HepG2 (cell line): ENCODE results near the gene SLC22A31. TPM values are rescaled to one million over a fixed set of nuclear protein-coding genes. Genes with fewer than 3 reads are reported as not detected.

Source experiments
- ATAC-seq: fragments of 200-7000 bp; cut with Tn5 transposase; 3 replicates; pipeline ENCODE4 v1.9.1; 2020; ENCODE audit warnings: mild to moderate bottlenecking, moderate library complexity
- BruUV-seq: library from RNA; stranded (reverse); fragments of 400-500 nt; replicated peaks from 2 replicates; lab custom pipeline; 2021; lab: Mats Ljungman, UMichigan
- CTCF ChIA-PET: fragments of 300-600 bp; formaldehyde crosslinking; extraction: SDS; loops from one replicate; lab custom pipeline; 2021; ENCODE audit warnings: low total read pairs, inconsistent platforms, low intra/inter-chr PET ratio; lab: Yijun Ruan, JAX
- POLR2A ChIA-PET: fragments of 350-600 bp; sonication (Branson Sonifier 250); formaldehyde crosslinking; loops from one replicate; lab custom pipeline; 2020; ENCODE audit warnings: antibody characterized with exemption, inconsistent platforms; lab: Yijun Ruan, JAX
- DNase-seq: peaks from one replicate; pipeline ENCODE4 v3.0.0-alpha.2; 2015; ENCODE audit warnings: low spot score
- FAIRE-seq: peaks from 3 replicates; lab custom pipeline; 2011; peaks lifted over from hg19 to GRCh38; lab: Jason Lieb, UNC
- H2AFZ ChIP-seq: one replicate; pipeline ENCODE4 v1.6.1; 2011; ENCODE audit warnings: low read length, inconsistent platforms
- H3K27ac ChIP-seq: fragments of 300-600 bp; 3 replicates; pipeline ENCODE4 v1.8.0; 2011; ENCODE audit warnings: mixed run types, mild to moderate bottlenecking, mixed read lengths, low read length, inconsistent platforms; ENCODE audit not compliant: insufficient read depth; ENCODE audit errors: extremely low read length
- H3K27me3 ChIP-seq, 2 experiments: fragments of 200-600 bp in 1 of 2; 2 replicates in 1 of 2; 3 replicates in 1 of 2; pipeline versions ENCODE4 v1.6.0 to v1.8.0; 2011; ENCODE audit warnings: low read length in 2 of 2, mild to moderate bottlenecking in 2 of 2, moderate library complexity in 2 of 2, inconsistent platforms in 1 of 2; ENCODE audit not compliant: insufficient read depth in 2 of 2, control insufficient read depth in 1 of 2
- H3K36me3 ChIP-seq, 2 experiments: fragments of 200-600 bp in 1 of 2; replicated peaks in 1 of 2; 2 replicates in 1 of 2; 3 replicates in 1 of 2; pipeline versions ENCODE4 v1.5.1 to v1.8.0; 2011; ENCODE audit warnings: low read length in 2 of 2, inconsistent platforms in 1 of 2; ENCODE audit not compliant: insufficient read depth in 2 of 2, control insufficient read depth in 1 of 2
- H3K4me1 ChIP-seq: 2 replicates; pipeline ENCODE4 v1.5.1; 2012; ENCODE audit warnings: low read length, inconsistent platforms; ENCODE audit not compliant: insufficient read depth
- H3K4me2 ChIP-seq: 2 replicates; pipeline ENCODE4 v1.6.0; 2011; ENCODE audit warnings: low read depth, low read length, inconsistent platforms
- H3K4me3 ChIP-seq, 3 experiments: fragments of 200-600 bp in 1 of 3; sonication (generic), shearing (Covaris generic) in 1 of 3; replicated peaks in 1 of 3; 2 replicates each; pipeline ENCODE4 v1.5.1; 2011 to 2016; ENCODE audit warnings: low read length in 3 of 3, inconsistent platforms in 2 of 3, low read depth in 2 of 3, mild to moderate bottlenecking in 2 of 3, control low read depth in 1 of 3, mixed read lengths in 1 of 3; ENCODE audit not compliant: insufficient read depth in 1 of 3
- H3K79me2 ChIP-seq: one replicate; pipeline ENCODE4 v1.6.1; 2011; ENCODE audit warnings: low read length, inconsistent platforms; ENCODE audit not compliant: insufficient read depth
- H3K9ac ChIP-seq: 2 replicates; pipeline ENCODE4 v1.6.0; 2011; ENCODE audit warnings: mild to moderate bottlenecking, low read depth, low read length, inconsistent platforms; ENCODE audit not compliant: insufficient read depth
- H3K9me3 ChIP-seq: 2 replicates; pipeline ENCODE4 v1.5.1; 2012; ENCODE audit warnings: mild to moderate bottlenecking, low read length
- H4K20me1 ChIP-seq: 2 replicates; pipeline ENCODE4 v1.6.0; 2011; ENCODE audit warnings: inconsistent platforms, mild to moderate bottlenecking, low read length, moderate library complexity; ENCODE audit not compliant: insufficient read depth
- ASH2L ChIP-seq: fragments of 300-600, 200-600 bp; sonication (generic); IDR thresholded peaks from 2 replicates; pipeline ENCODE4 v1.7.0; 2017; ENCODE audit warnings: low read depth, mild to moderate bottlenecking, moderate library complexity, mixed read lengths, low read length; ENCODE audit not compliant: insufficient read length
- KDM5B ChIP-seq: sonication (generic); formaldehyde crosslinking; IDR thresholded peaks from 2 replicates; pipeline ENCODE4 v1.4.0; 2020; ENCODE audit warnings: missing genetic modification reagents, mild to moderate bottlenecking, borderline replicate concordance
- LCORL ChIP-seq, 2 experiments: fragments of 450-650 bp in 1 of 2; sonication (generic) in 1 of 2; formaldehyde crosslinking in 1 of 2; IDR thresholded peaks; 2 replicates each; pipeline versions ENCODE4 v1.5.0 to v1.6.1; 2017 to 2020; ENCODE audit warnings: antibody characterized with exemption in 1 of 2, missing genetic modification reagents in 1 of 2
- NFKB2 ChIP-seq: sonication (generic); formaldehyde crosslinking; IDR thresholded peaks from 2 replicates; pipeline ENCODE4 v1.4.0; 2020; ENCODE audit warnings: missing genetic modification reagents, borderline replicate concordance
- PRPF4 ChIP-seq: fragments of 200-400 bp; formaldehyde crosslinking; IDR thresholded peaks from 2 replicates; pipeline ENCODE4 v1.6.1; 2016; ENCODE audit warnings: low read length, low read depth; ENCODE audit not compliant: poor library complexity, severe bottlenecking
- SAFB2 ChIP-seq: sonication (generic); formaldehyde crosslinking; IDR thresholded peaks from 2 replicates; pipeline ENCODE4 v1.5.1; 2020; ENCODE audit warnings: missing genetic modification reagents, low read depth, mild to moderate bottlenecking, borderline replicate concordance
- ZBTB38 ChIP-seq: sonication (generic); formaldehyde crosslinking; IDR thresholded peaks from 2 replicates; pipeline ENCODE4 v1.5.1; 2020; ENCODE audit warnings: mild to moderate bottlenecking, missing genetic modification reagents
- ZC3H13 ChIP-seq: sonication (generic); formaldehyde crosslinking; IDR thresholded peaks from 2 replicates; pipeline ENCODE4 v1.8.1; 2023; ENCODE audit warnings: mild to moderate bottlenecking, missing genetic modification reagents, moderate library complexity
- ZFP90 ChIP-seq: sonication (generic); formaldehyde crosslinking; IDR thresholded peaks from 2 replicates; pipeline ENCODE4 v1.8.0; 2022; ENCODE audit warnings: missing genetic modification reagents, mild to moderate bottlenecking, inconsistent platforms, borderline replicate concordance
- ZNF207 ChIP-seq: fragments of 450-650 bp; IDR thresholded peaks from 2 replicates; pipeline ENCODE4 v1.6.1; 2016; ENCODE audit warnings: antibody characterized with exemption, borderline replicate concordance
- ZNF598 ChIP-seq: sonication (generic); formaldehyde crosslinking; IDR thresholded peaks from 2 replicates; pipeline ENCODE4 v1.5.1; 2020; ENCODE audit warnings: mild to moderate bottlenecking, missing genetic modification reagents, borderline replicate concordance
- WGBS: methylation state at CpG from one replicate; pipeline ENCODE4 v1.1.6; 2017; ENCODE audit warnings: low lambda C conversion rate; 5-methylcytosine and 5-hydroxymethylcytosine counted together
- in situ Hi-C: cut with HindIII; loops from 2 replicates; pipeline ENCODE4 v1.10.0; 2017; ENCODE audit warnings: low pct_unique_long_range_greater_than_20kb; ENCODE audit not compliant: extremely low pct_ligation_motif_present
- intact Hi-C: fragments of 100-400 bp; cut with micrococcal nuclease; formaldehyde crosslinking; loops from one replicate; pipeline ENCODE4 v1.10.0; 2022; ENCODE audit not compliant: unreplicated experiment
- polyA plus RNA-seq, 8 experiments: library from polyadenylated mRNA; depleted of rRNA in 3 of 8; stranded (reverse) in 7 of 8; unstranded in 1 of 8; fragments of >200 nt; fragmentation: Illumina TruSeq in 4 of 8; extraction: Trizol in 4 of 8; gene quantifications; 2 replicates each; pipeline versions ENCODE4 v1.2.1 to v1.2.3, GENCODE V29; 2011 to 2016; ENCODE audit warnings: low read depth in 4 of 8, missing spikeins in 1 of 8, mixed read lengths in 1 of 8; ENCODE audit not compliant: insufficient read depth in 1 of 8
- total RNA-seq, 5 experiments: library from RNA; depleted of rRNA; stranded (reverse); fragments of >200 nt; fragmentation: Illumina TruSeq; extraction: Trizol; gene quantifications; 2 replicates each; pipeline ENCODE4 v1.2.3, GENCODE V29; 2016; ENCODE audit warnings: low read depth in 1 of 5
- TF ChIP-seq, protein P1 (sequence below): sonication (generic); formaldehyde crosslinking; IDR thresholded peaks from 2 replicates; pipeline ENCODE4 v1.4.0; 2020; ENCODE audit warnings: mild to moderate bottlenecking, missing genetic modification reagents
- TF ChIP-seq, protein P2 (sequence below): sonication (generic); formaldehyde crosslinking; IDR thresholded peaks from 2 replicates; pipeline ENCODE4 v1.4.0; 2020; ENCODE audit warnings: missing genetic modification reagents
- TF ChIP-seq, protein P3 (sequence below): sonication (generic); formaldehyde crosslinking; IDR thresholded peaks from 2 replicates; pipeline ENCODE4 v1.5.0; 2020; ENCODE audit warnings: missing genetic modification reagents
- TF ChIP-seq, protein P4 (sequence below): sonication (generic); formaldehyde crosslinking; IDR thresholded peaks from 2 replicates; pipeline ENCODE4 v1.4.0; 2020; ENCODE audit warnings: missing genetic modification reagents, mild to moderate bottlenecking, borderline replicate concordance

SLC22A31 gene
- total and polyA plus RNA-seq, 2 of the 13 experiments (the other 11 are each of a cell fraction or from before 2014, with no cell fraction given): 67.3 to 83.3 TPM

DNA sequence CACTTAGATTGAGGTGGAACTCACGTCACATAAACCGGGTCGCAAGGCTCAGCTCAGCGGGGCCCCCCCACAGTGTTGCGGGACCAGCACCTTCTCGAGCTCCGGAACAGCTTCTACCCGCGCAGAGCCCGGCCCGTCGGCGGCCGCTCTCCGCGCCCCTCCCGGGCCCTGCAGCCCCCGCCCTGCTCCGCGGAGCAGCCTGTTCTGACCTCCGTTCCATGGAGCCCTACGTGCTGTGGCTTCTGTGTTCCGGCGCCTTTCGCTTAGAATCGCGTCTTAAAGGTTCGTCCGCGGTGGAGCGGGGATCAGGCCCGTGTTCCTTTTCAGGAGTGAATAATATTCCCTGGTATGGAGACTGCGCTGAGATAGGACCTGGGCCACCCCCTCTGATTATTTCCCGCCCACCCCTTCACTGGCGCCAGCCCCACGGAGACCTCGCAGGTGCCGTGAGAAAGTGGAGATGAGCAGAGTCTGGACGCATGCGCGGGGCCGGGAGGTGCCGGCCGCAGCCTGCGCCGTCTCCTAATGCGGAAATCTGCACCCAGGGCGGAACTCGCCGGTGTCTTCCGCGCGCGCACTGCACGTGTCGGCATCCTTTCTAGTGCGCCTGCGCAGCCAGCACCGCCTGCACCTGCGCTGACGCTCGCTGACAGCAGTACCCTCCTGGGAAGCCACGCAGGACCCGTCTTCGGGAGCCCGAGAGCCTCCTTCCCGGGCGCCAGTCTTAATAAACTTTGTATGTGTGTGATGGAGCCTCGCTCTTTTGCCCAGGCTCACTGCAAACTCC lies 48.1 kb upstream of the SLC22A31 start:
- CTCF ChIA-PET: no interaction called here
- Histone ChIP-seq H3K27me3 (no peaks in the 10 kb centered on the region; a peak in 1 of 5 replicates), H4K20me1 (no peaks in the 10 kb centered on the region), H3K27ac (peak overlapping the region; percentile 51), H2AFZ (no peak overlapping the region), H3K4me1 (peaks cover 46% of the 10 kb centered on the region), H3K9me3 (no peaks in the 10 kb centered on the region), H3K9ac (peak overlapping the region; percentile 64), H3K4me3 (peak overlapping the region; percentile 69 to 82 (median 81)), H3K79me2 (peaks cover 4% of the 10 kb centered on the region), H3K4me2 (peak overlapping the region; percentile 84), H3K36me3 (no peaks in the 10 kb centered on the region; a peak in 1 of 5 replicates)
- 83% methylated on average over 66 of the region's 69 CpGs for WGBS
- POLR2A ChIA-PET: interaction anchor here (1.0 to 6.6 kb wide), 5 partner anchors 13 to 155 kb away, joined by 3 to 78 read pairs (median 19); partner anchors contain the start of genes ACSF3 and ZNF778
- in situ Hi-C loops: no loop called here
- TSS peak; percentile 32 for BruUV-seq
- no peak for ATAC-seq
- no peak for DNase-seq
- no peak for FAIRE-seq
- intact Hi-C loops: no loop called here
- TF ChIP-seq, protein P1, sequence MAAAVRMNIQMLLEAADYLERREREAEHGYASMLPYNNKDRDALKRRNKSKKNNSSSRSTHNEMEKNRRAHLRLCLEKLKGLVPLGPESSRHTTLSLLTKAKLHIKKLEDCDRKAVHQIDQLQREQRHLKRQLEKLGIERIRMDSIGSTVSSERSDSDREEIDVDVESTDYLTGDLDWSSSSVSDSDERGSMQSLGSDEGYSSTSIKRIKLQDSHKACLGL (CRISPR knock-in tag): 0 out of 2 replicates have a peak, but pooled peaks have one; percentile 22
- TF ChIP-seq, protein P2, sequence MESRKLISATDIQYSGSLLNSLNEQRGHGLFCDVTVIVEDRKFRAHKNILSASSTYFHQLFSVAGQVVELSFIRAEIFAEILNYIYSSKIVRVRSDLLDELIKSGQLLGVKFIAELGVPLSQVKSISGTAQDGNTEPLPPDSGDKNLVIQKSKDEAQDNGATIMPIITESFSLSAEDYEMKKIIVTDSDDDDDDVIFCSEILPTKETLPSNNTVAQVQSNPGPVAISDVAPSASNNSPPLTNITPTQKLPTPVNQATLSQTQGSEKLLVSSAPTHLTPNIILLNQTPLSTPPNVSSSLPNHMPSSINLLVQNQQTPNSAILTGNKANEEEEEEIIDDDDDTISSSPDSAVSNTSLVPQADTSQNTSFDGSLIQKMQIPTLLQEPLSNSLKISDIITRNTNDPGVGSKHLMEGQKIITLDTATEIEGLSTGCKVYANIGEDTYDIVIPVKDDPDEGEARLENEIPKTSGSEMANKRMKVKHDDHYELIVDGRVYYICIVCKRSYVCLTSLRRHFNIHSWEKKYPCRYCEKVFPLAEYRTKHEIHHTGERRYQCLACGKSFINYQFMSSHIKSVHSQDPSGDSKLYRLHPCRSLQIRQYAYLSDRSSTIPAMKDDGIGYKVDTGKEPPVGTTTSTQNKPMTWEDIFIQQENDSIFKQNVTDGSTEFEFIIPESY: 0 out of 2 replicates have a peak, but pooled peaks have one; percentile 47
- TF ChIP-seq, protein P3, sequence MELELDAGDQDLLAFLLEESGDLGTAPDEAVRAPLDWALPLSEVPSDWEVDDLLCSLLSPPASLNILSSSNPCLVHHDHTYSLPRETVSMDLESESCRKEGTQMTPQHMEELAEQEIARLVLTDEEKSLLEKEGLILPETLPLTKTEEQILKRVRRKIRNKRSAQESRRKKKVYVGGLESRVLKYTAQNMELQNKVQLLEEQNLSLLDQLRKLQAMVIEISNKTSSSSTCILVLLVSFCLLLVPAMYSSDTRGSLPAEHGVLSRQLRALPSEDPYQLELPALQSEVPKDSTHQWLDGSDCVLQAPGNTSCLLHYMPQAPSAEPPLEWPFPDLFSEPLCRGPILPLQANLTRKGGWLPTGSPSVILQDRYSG (CRISPR knock-in tag): no peak
- TF ChIP-seq SAFB2 (CRISPR knock-in tag): 0 out of 2 replicates have a peak, but pooled peaks have one; percentile 1
- peak; percentile 28 for TF ChIP-seq PRPF4
- no peak for TF ChIP-seq NFKB2 (CRISPR knock-in tag)
- TF ChIP-seq, protein P4, sequence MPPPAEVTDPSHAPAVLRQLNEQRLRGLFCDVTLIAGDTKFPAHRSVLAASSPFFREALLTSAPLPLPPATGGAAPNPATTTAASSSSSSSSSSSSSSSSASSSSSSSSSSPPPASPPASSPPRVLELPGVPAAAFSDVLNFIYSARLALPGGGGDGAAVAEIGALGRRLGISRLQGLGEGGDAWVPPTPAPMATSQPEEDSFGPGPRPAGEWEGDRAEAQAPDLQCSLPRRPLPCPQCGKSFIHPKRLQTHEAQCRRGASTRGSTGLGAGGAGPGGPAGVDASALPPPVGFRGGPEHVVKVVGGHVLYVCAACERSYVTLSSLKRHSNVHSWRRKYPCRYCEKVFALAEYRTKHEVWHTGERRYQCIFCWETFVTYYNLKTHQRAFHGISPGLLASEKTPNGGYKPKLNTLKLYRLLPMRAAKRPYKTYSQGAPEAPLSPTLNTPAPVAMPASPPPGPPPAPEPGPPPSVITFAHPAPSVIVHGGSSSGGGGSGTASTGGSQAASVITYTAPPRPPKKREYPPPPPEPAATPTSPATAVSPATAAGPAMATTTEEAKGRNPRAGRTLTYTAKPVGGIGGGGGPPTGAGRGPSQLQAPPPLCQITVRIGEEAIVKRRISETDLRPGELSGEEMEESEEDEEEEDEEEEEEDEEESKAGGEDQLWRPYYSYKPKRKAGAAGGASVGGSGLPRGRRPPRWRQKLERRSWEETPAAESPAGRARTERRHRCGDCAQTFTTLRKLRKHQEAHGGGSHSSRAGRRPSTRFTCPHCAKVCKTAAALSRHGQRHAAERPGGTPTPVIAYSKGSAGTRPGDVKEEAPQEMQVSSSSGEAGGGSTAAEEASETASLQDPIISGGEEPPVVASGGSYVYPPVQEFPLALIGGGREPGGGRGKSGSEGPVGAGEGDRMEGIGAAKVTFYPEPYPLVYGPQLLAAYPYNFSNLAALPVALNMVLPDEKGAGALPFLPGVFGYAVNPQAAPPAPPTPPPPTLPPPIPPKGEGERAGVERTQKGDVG: 0 out of 2 replicates have a peak, but pooled peaks have one; percentile 25
- TF ChIP-seq ZNF598 (CRISPR knock-in tag): no peak
- no peak for TF ChIP-seq ZNF207
- TF ChIP-seq KDM5B (CRISPR knock-in tag): peak; percentile 20; the same call in 1 of the 2 replicates
- peak; percentile 17 for TF ChIP-seq ASH2L
- TF ChIP-seq ZFP90: no peak
- TF ChIP-seq ZC3H13 (CRISPR knock-in tag): 0 out of 2 replicates have a peak, but pooled peaks have one; percentile 56
- TF ChIP-seq ZBTB38 (CRISPR knock-in tag): peak; percentile 63; the same call in 1 of the 2 replicates
- no peak for TF ChIP-seq LCORL (IDR thresholded peaks at IDR 0.05)
- 0 out of 2 replicates have a peak, but pooled peaks have one; percentile 25 for TF ChIP-seq LCORL (CRISPR knock-in tag; IDR thresholded peaks at IDR 0.05)
